Esophagus squamous epithelium (tissue), 4 donors: Measurements from ENCODE around the gene PHACTR1.

Experiments used
- CTCF ChIP-seq, 6 experiments: fragments of 450-650 bp in 4 of 6; fragments of 200-600 bp in 2 of 6; sonication (generic) in 2 of 6; IDR thresholded peaks; one replicate each; pipeline ENCODE4 v1.5.1; 2016 to 2019; ENCODE audit warnings: antibody characterized with exemption in 6 of 6, mild to moderate bottlenecking in 4 of 6, moderate library complexity in 4 of 6
- POLR2A ChIP-seq, 4 donors: fragments of 450-650 bp; IDR thresholded peaks; one replicate each; pipeline ENCODE4 v1.6.1; 2017; ENCODE audit warnings: antibody characterized with exemption in 4 of 4, mild to moderate bottlenecking in 4 of 4, moderate library complexity in 3 of 4

- TF ChIP-seq POLR2A (IDR thresholded peaks at IDR 0.05) (no peak), CTCF (IDR thresholded peaks at IDR 0.05) (no peak)
Measured at GRCh38 chr6:12992770-12993169, 276.2 kb downstream of the PHACTR1 start.
